Mesenchymal stem cell (in vitro differentiated cells and primary cell): Measurements from ENCODE around the gene CYREN.

Source experiments
- DNase-seq: peaks from one replicate; pipeline ENCODE4 v3.0.0-alpha.2; 2013
- H2AFZ ChIP-seq: one replicate; pipeline ENCODE4 v1.6.1; 2013; ENCODE audit warnings: low read depth, mild to moderate bottlenecking, control low read depth, inconsistent platforms, low read length, moderate library complexity
- H2AK5ac ChIP-seq: 2 replicates; pipeline ENCODE4 v1.6.1; 2013; ENCODE audit warnings: low read length, moderate library complexity, mild to moderate bottlenecking, inconsistent platforms; ENCODE audit not compliant: severe bottlenecking
- H2BK120ac ChIP-seq: one replicate; pipeline ENCODE4 v1.6.1; 2013; ENCODE audit warnings: low read depth, mild to moderate bottlenecking, inconsistent platforms, low read length, moderate library complexity
- H2BK12ac ChIP-seq, 2 experiments: one replicate each; pipeline ENCODE4 v1.6.1; 2013; ENCODE audit warnings: inconsistent platforms in 2 of 2, low read length in 2 of 2, mild to moderate bottlenecking in 2 of 2, moderate library complexity in 2 of 2, control low read depth in 1 of 2
- H2BK15ac ChIP-seq: one replicate; pipeline ENCODE4 v1.6.1; 2013; ENCODE audit warnings: mild to moderate bottlenecking, low read depth, inconsistent platforms; ENCODE audit not compliant: poor library complexity, severe bottlenecking
- H2BK5ac ChIP-seq: 2 replicates; pipeline ENCODE4 v1.6.1; 2013; ENCODE audit warnings: low read depth, mild to moderate bottlenecking, low read length, control low read depth, inconsistent platforms; ENCODE audit not compliant: poor library complexity, severe bottlenecking
- H3K14ac ChIP-seq, 2 experiments: one replicate each; pipeline ENCODE4 v1.6.1; 2013; ENCODE audit warnings: inconsistent platforms in 2 of 2, low read length in 2 of 2, control low read depth in 1 of 2, mild to moderate bottlenecking in 1 of 2, moderate library complexity in 1 of 2
- H3K18ac ChIP-seq, 2 experiments: one replicate each; pipeline ENCODE4 v1.6.1; 2013; ENCODE audit warnings: inconsistent platforms in 2 of 2, low read length in 2 of 2, control low read depth in 1 of 2, low read depth in 1 of 2, mild to moderate bottlenecking in 1 of 2
- H3K23ac ChIP-seq, 2 experiments: one replicate each; pipeline ENCODE4 v1.6.1; 2013; ENCODE audit warnings: inconsistent platforms in 2 of 2, low read length in 2 of 2, mild to moderate bottlenecking in 2 of 2, moderate library complexity in 2 of 2, control low read depth in 1 of 2
- H3K27ac ChIP-seq: 2 replicates; pipeline ENCODE4 v1.5.1; 2013; ENCODE audit warnings: mild to moderate bottlenecking, moderate library complexity, low read length, control low read depth, inconsistent platforms; ENCODE audit not compliant: poor library complexity, severe bottlenecking
- H3K27me3 ChIP-seq, 2 experiments: 2 replicates each; pipeline versions ENCODE4 v1.6.1 to v1.7.0; 2013; ENCODE audit warnings: low read length in 2 of 2, mild to moderate bottlenecking in 2 of 2, moderate library complexity in 2 of 2, control low read depth in 1 of 2, inconsistent platforms in 1 of 2; ENCODE audit not compliant: control insufficient read depth in 1 of 2, insufficient read depth in 1 of 2
- H3K36me3 ChIP-seq, 2 experiments: 2 replicates each; pipeline versions ENCODE4 v1.6.1 to v1.7.0; 2013; ENCODE audit warnings: low read length in 2 of 2, control low read depth in 1 of 2, inconsistent platforms in 1 of 2, low read depth in 1 of 2, mild to moderate bottlenecking in 1 of 2; ENCODE audit not compliant: insufficient read depth in 2 of 2, control insufficient read depth in 1 of 2
- H3K4ac ChIP-seq, 2 experiments: one replicate each; pipeline ENCODE4 v1.6.1; 2013; ENCODE audit warnings: inconsistent platforms in 2 of 2, low read length in 2 of 2, mild to moderate bottlenecking in 2 of 2, moderate library complexity in 2 of 2, control low read depth in 1 of 2, low read depth in 1 of 2
- H3K4me1 ChIP-seq: 2 replicates; pipeline ENCODE4 v1.6.1; 2013; ENCODE audit warnings: low read depth, low read length, control low read depth; ENCODE audit not compliant: control insufficient read depth, insufficient read depth
- H3K4me2 ChIP-seq: 2 replicates; pipeline ENCODE4 v1.6.1; 2013; ENCODE audit warnings: low read length, mild to moderate bottlenecking, inconsistent platforms; ENCODE audit not compliant: poor library complexity, severe bottlenecking
- H3K4me3 ChIP-seq, 2 experiments: 2 replicates each; pipeline versions ENCODE4 v1.5.1 to v1.7.0; 2013; ENCODE audit warnings: low read length in 2 of 2, mild to moderate bottlenecking in 2 of 2, control low read depth in 1 of 2, low read depth in 1 of 2; ENCODE audit not compliant: insufficient read depth in 1 of 2
- H3K79me1 ChIP-seq: replicated peaks from 2 replicates; pipeline ENCODE4 v1.6.1; 2013; ENCODE audit warnings: mild to moderate bottlenecking, control low read depth, low read length, inconsistent platforms; ENCODE audit not compliant: poor library complexity, severe bottlenecking
- H3K9ac ChIP-seq: 2 replicates; pipeline ENCODE4 v1.7.0; 2013; ENCODE audit warnings: mild to moderate bottlenecking, low read length, moderate library complexity
- H3K9me3 ChIP-seq: 2 replicates; pipeline ENCODE4 v1.7.0; 2013; ENCODE audit warnings: mild to moderate bottlenecking, low read length; ENCODE audit not compliant: control insufficient read depth
- H4K8ac ChIP-seq: one replicate; pipeline ENCODE4 v1.6.1; 2013; ENCODE audit warnings: inconsistent platforms, mild to moderate bottlenecking, low read length, moderate library complexity
- H4K91ac ChIP-seq: one replicate; pipeline ENCODE4 v1.6.1; 2013; ENCODE audit warnings: mild to moderate bottlenecking, low read length, inconsistent platforms
- WGBS: methylation state at CpG from one replicate; pipeline ENCODE4 v1.1.7; 2013; ENCODE audit warnings: mixed read lengths; 5-methylcytosine and 5-hydroxymethylcytosine counted together

The CYREN gene

DNA sequence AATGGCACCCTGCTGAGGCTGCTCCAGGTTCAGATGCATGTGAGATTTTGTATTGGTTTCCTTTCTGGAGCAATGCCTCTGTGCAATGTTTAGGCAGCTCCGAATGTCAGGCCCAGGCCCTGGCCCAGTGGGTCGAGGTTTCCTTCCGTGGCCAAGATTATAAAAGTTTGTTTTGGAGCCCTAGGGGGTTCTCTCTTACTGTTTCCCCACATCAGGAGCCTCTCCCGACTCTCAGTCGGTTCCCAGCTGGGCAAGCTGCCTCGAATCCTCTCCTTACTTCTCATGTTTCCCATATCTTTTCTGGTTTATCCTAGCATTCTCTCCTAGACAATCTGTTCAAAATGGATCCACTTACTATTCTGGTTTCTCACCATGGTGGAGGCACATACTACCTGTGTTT is 11.6 kb downstream of the CYREN start:
- peaks cover 28% of the 10 kb centered on the region for H3K4me1 ChIP-seq
- no peak overlapping the region for H2BK5ac ChIP-seq
- H3K4me2 ChIP-seq: no peak overlapping the region
- peak overlapping the region; percentile 57 for H2BK15ac ChIP-seq
- no peak for DNase-seq
- H3K4ac ChIP-seq: peak overlapping the region in 1 of 2 experiments; percentile 63
- no peak overlapping the region for H3K23ac ChIP-seq
- peaks cover 11 to 27% of the 10 kb centered on the region in 2 experiments for H3K36me3 ChIP-seq
- H2BK12ac ChIP-seq: peak overlapping the region in 1 of 2 experiments; percentile 79
- H2AK5ac ChIP-seq: peak overlapping the region; percentile 27
- no peak overlapping the region for H2AFZ ChIP-seq
- H3K9ac ChIP-seq: peak overlapping the region; percentile 44
- H3K27ac ChIP-seq: peak overlapping the region; percentile 84
- H4K8ac ChIP-seq: no peak overlapping the region
- H3K18ac ChIP-seq: peak overlapping the region; percentile 66 to 74
- peaks cover 31% of the 10 kb centered on the region for H3K9me3 ChIP-seq
- H3K79me1 ChIP-seq: peaks cover 18% of the 10 kb centered on the region
- H3K4me3 ChIP-seq: no peak overlapping the region
- H3K14ac ChIP-seq: peak overlapping the region in 1 of 2 experiments; percentile 35
- H3K27me3 ChIP-seq: no peaks in the 10 kb centered on the region
- H2BK120ac ChIP-seq: no peak overlapping the region
- WGBS: 91% methylated on average over 6 of the region's 6 CpGs
- H4K91ac ChIP-seq: peak overlapping the region; percentile 54

GRCh38 chr7:135158141-135158655 is 12.3 kb downstream of the CYREN start:
- H3K18ac ChIP-seq: peak overlapping the region in 1 of 2 experiments; percentile 74
- no peak overlapping the region for H2BK15ac ChIP-seq
- peak overlapping the region; percentile 4 to 29 for H2BK12ac ChIP-seq
- DNase-seq: no peak
- H3K4me2 ChIP-seq: no peak overlapping the region
- peak overlapping the region; percentile 60 for H2AK5ac ChIP-seq
- H3K4me1 ChIP-seq: peaks cover 28% of the 10 kb centered on the region
- H2BK120ac ChIP-seq: no peak overlapping the region
- WGBS: 86% methylated on average over 1 of the region's 1 CpG
- no peak overlapping the region for H4K8ac ChIP-seq
- H2AFZ ChIP-seq: no peak overlapping the region
- no peaks in the 10 kb centered on the region for H3K27me3 ChIP-seq
- H3K27ac ChIP-seq: peak overlapping the region; percentile 84
- no peak overlapping the region for H2BK5ac ChIP-seq
- peaks cover 16% of the 10 kb centered on the region for H3K79me1 ChIP-seq
- H3K36me3 ChIP-seq: peaks cover 8 to 24% of the 10 kb centered on the region in 2 experiments
- no peak overlapping the region for H3K23ac ChIP-seq
- peaks cover 37% of the 10 kb centered on the region for H3K9me3 ChIP-seq
- no peak overlapping the region for H3K4me3 ChIP-seq
- no peak overlapping the region for H3K9ac ChIP-seq
- H4K91ac ChIP-seq: peak overlapping the region; percentile 58
- H3K14ac ChIP-seq: no peak overlapping the region
- peak overlapping the region in 1 of 2 experiments; percentile 48 for H3K4ac ChIP-seq

- Histone ChIP-seq H4K91ac (no peak overlapping the region), H3K18ac (no peak overlapping the region), H3K36me3 (peaks cover 8 to 28% of the 10 kb centered on the region in 2 experiments), H2AFZ (no peak overlapping the region), H2BK120ac (no peak overlapping the region), H3K4me3 (no peak overlapping the region), H4K8ac (no peak overlapping the region), H3K9me3 (peaks cover 38% of the 10 kb centered on the region), H3K27me3 (no peaks in the 10 kb centered on the region), H3K9ac (no peak overlapping the region), H3K27ac (no peak overlapping the region), H3K4ac (no peak overlapping the region), H3K4me2 (no peak overlapping the region), H3K4me1 (peaks cover 26% of the 10 kb centered on the region), H3K79me1 (peaks cover 14% of the 10 kb centered on the region), H3K14ac (no peak overlapping the region), H2AK5ac (no peak overlapping the region), H2BK5ac (no peak overlapping the region), H2BK15ac (no peak overlapping the region), H2BK12ac (no peak overlapping the region), H3K23ac (no peak overlapping the region)
- no CpG with 5 or more reads among the region's 1 CpG for WGBS
- DNase-seq: no peak
Observed at GRCh38 chr7:135156290-135156689, 14.2 kb downstream of the CYREN start.

- no peak overlapping the region for H2AK5ac ChIP-seq
- H3K4me1 ChIP-seq: peaks cover 26% of the 10 kb centered on the region
- H2BK120ac ChIP-seq: no peak overlapping the region
- H3K79me1 ChIP-seq: peaks cover 16% of the 10 kb centered on the region
- no peaks in the 10 kb centered on the region for H3K27me3 ChIP-seq
- H2BK12ac ChIP-seq: no peak overlapping the region
- no CpG with 5 or more reads among the region's 1 CpG for WGBS
- no peak overlapping the region for H2BK15ac ChIP-seq
- DNase-seq: no peak
- no peak overlapping the region for H4K91ac ChIP-seq
- H3K23ac ChIP-seq: no peak overlapping the region
- no peak overlapping the region for H3K27ac ChIP-seq
- H3K18ac ChIP-seq: no peak overlapping the region
- no peak overlapping the region for H3K14ac ChIP-seq
- no peak overlapping the region for H3K9ac ChIP-seq
- no peak overlapping the region for H3K4me2 ChIP-seq
- peaks cover 38% of the 10 kb centered on the region for H3K9me3 ChIP-seq
- H4K8ac ChIP-seq: no peak overlapping the region
- no peak overlapping the region for H3K4me3 ChIP-seq
- no peak overlapping the region for H3K4ac ChIP-seq
- H3K36me3 ChIP-seq: peaks cover 8 to 34% of the 10 kb centered on the region in 2 experiments
- no peak overlapping the region for H2AFZ ChIP-seq
- no peak overlapping the region for H2BK5ac ChIP-seq
Observed at GRCh38 chr7:135154734-135155133, 15.8 kb downstream of the CYREN start.
